Left ventricle myocardium inferior (tissue), 1 donor: ENCODE results near the gene IL18BP. TPM values are rescaled to one million over a fixed set of nuclear protein-coding genes. Genes with fewer than 3 reads are reported as not detected.

Experiments
- DNase-seq: peaks from one replicate; pipeline ENCODE4 v3.0.0-alpha.2; 2020
- H3K27ac ChIP-seq: fragments of 200-600 bp; replicated peaks from 2 replicates; pipeline ENCODE4 v1.8.0; 2021
- H3K27me3 ChIP-seq: fragments of 200-600 bp; 2 replicates; pipeline ENCODE4 v1.8.0; 2021; ENCODE audit warnings: low read depth
- H3K36me3 ChIP-seq: fragments of 200-600 bp; 2 replicates; pipeline ENCODE4 v1.8.0; 2021
- H3K4me1 ChIP-seq: fragments of 200-600 bp; 2 replicates; pipeline ENCODE4 v1.8.0; 2021
- H3K4me3 ChIP-seq: fragments of 200-600 bp; 2 replicates; pipeline ENCODE4 v1.8.0; 2021; ENCODE audit warnings: mild to moderate bottlenecking, moderate library complexity
- H3K9me3 ChIP-seq: fragments of 200-600 bp; replicated peaks from 2 replicates; pipeline ENCODE4 v1.8.0; 2021
- CTCF ChIP-seq: fragments of 200-600 bp; IDR thresholded peaks from 2 replicates; pipeline ENCODE4 v1.8.0; 2021; ENCODE audit warnings: antibody characterized with exemption, mild to moderate bottlenecking, borderline replicate concordance
- intact Hi-C: fragments of 100-400 bp; cut with micrococcal nuclease; formaldehyde crosslinking; loops from one replicate; pipeline ENCODE4 v1.11.0; 2022
- total RNA-seq: library from RNA; stranded (reverse); fragmentation: NEBNext Ultra II Directional; extraction: Animal tissue kit (Norgen Biotek cat#: 25700); gene quantifications from one replicate; pipeline ENCODE4 v1.2.1, GENCODE V29; 2021
- donor health status: DM: no; HTN: yes; CAD: no; lungs with severe emphysema.

Gene IL18BP
- total RNA-seq, 1 donor from 2014 or later: 4.9 TPM

DNA sequence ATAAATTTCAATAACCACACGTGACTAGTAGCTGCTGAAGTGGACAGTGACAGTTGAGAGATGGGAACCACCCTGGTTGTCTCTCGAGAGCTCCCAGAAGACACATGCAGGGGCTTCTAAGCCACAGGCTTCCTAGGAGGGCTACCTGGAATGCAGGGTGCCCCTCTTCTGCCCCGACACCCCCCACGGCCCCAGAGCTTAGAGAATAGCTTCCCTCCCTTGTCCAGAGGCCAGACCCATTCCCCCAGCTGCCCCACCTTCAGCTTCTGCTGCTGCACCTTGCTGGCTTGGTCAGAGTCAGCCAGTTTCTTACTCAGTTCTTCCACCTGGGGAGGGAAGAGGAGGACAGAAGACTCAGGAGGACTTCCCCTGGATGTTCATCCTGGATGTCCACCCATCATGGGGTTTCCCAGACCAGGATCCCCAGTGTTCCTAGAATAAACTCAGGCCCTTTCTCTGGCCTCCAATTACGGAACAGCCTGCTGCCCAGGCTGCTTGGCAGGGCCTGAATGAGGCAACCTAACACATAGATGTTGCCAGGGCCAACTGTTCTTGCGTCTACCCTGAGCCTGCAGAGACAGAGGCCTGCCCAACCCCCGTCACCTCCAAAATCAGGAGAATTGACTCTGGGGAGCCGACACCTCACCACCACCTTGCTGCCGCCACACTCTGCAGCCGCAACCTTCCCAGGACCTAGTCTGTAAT, 12.0 kb downstream of the IL18BP start:
- peak overlapping the region; percentile 44 for H3K27ac ChIP-seq
- peaks cover 58% of the 10 kb centered on the region for H3K4me1 ChIP-seq
- H3K36me3 ChIP-seq: peaks cover 98% of the 10 kb centered on the region
- no peaks in the 10 kb centered on the region for H3K9me3 ChIP-seq
- H3K27me3 ChIP-seq: no peaks in the 10 kb centered on the region
- no peak for DNase-seq
- no peak for TF ChIP-seq CTCF
- intact Hi-C loops: no loop called here
- no peak overlapping the region for H3K4me3 ChIP-seq

DNA sequence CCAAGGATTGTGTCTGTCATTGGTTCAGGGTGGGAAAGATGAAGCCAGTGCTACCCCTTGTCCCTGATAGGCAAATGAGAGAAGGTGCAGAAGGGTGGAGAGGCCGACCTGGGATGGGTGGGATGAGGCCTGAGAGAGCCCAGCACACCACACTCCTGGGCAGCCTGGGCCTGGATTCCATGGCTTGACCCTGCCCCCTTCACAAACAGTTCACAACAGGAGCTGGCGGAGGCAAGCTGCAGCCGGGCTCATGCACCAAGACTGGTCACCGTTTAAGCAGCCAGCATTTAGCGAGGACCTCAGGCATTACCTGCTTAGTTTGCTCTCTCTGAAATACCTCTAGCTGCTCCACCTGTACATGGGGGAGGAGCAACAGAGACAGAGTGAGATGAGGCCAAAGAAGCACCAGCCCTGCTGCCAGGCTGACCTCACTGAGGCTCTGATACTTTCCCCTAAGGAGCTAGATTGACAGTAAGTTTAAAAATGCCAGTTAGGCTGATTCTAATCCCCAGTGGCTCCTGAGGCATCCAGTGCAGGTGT, 13.5 kb downstream of the IL18BP start:
- no peak for TF ChIP-seq CTCF
- H3K36me3 ChIP-seq: peaks cover 98% of the 10 kb centered on the region
- H3K4me3 ChIP-seq: no peak overlapping the region
- no peak for DNase-seq
- no peaks in the 10 kb centered on the region for H3K27me3 ChIP-seq
- H3K27ac ChIP-seq: peak overlapping the region; percentile 77
- peaks cover 58% of the 10 kb centered on the region for H3K4me1 ChIP-seq
- H3K9me3 ChIP-seq: no peaks in the 10 kb centered on the region
- intact Hi-C loops: no loop called here

DNA sequence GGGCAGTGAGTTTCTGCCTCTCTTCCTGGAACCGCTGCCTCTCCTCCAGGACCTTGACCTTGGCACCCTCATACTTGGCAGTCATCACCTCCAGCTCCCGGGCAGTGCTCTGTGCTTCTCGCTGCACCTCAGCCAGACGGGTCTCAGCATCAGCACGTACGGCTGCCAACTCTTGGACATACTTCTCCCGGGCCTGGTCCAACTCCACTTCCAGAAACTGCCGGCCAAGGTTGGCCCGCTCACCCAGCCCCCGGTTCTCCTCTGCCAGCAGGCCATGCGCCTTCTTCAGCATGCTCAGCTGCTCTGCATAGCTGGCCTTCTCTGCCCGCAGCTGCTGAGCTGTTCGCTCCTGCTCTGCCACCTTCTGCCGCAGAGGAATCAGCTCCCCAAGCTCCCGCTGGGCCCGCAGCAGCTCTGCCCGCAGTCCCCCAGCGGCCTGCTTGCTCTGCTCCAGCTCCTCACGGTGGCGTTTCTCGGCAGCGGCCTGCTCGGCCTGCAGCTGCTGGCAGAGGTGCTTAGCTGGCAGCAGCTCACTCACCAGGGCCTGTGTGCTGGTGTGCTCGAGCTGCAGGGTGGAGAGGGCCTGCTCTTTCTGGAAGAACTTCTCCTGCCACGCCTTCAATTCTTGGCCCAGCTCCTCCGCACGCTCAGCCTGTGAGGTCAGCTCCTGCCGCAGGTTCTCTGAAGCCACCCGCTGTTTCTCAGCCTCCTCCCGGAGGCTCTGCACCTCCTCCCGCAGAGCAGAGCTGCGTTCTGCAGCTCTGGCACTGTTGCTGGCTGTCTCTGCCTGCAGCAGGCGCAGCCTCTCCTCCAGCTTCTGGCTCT, 14.4 kb downstream of the IL18BP start:
- DNase-seq: peak; percentile 75
- Histone ChIP-seq H3K36me3 (peaks cover 98% of the 10 kb centered on the region), H3K4me1 (peaks cover 58% of the 10 kb centered on the region), H3K9me3 (no peaks in the 10 kb centered on the region), H3K27ac (peak overlapping the region; percentile 77), H3K27me3 (no peaks in the 10 kb centered on the region), H3K4me3 (peak overlapping the region; percentile 43)
- intact Hi-C loops: no loop called here
- TF ChIP-seq CTCF: no peak

GRCh38 chr11:72013765-72014711, 15.3 kb downstream of the IL18BP start:
- Histone ChIP-seq H3K4me3 (peak overlapping the region; percentile 43), H3K27ac (peak overlapping the region; percentile 77), H3K36me3 (peaks cover 98% of the 10 kb centered on the region), H3K27me3 (no peaks in the 10 kb centered on the region), H3K4me1 (peaks cover 58% of the 10 kb centered on the region), H3K9me3 (no peaks in the 10 kb centered on the region)
- no peak for TF ChIP-seq CTCF
- intact Hi-C loops: no loop called here
- DNase-seq: no peak
